Left lung (tissue), 10 donors: ENCODE results near the gene VWCE. TPM values are rescaled to one million over a fixed set of nuclear protein-coding genes. Genes with fewer than 3 reads are reported as not detected.

ENCODE experiments used
- ATAC-seq: fragments of 200-7000 bp; cut with Tn5 transposase; one replicate; pipeline ENCODE4 v1.9.1; 2020; ENCODE audit warnings: moderate library complexity
- DNase-seq, 4 donors: peaks; one replicate each; pipeline ENCODE4 v3.0.0-alpha.2; 2013 to 2020
- H3K27ac ChIP-seq, 2 donors: fragments of 200-600 bp; sonication (generic) in 1 of 2; one replicate each; pipeline versions ENCODE4 v1.5.0 to v1.8.0; 2020 to 2021
- H3K27me3 ChIP-seq, 2 donors: fragments of 200-600 bp; sonication (generic) in 1 of 2; one replicate each; pipeline versions ENCODE4 v1.5.0 to v1.8.0; 2020 to 2021
- H3K36me3 ChIP-seq, 2 donors: fragments of 200-600 bp; sonication (generic) in 1 of 2; one replicate each; pipeline versions ENCODE4 v1.5.0 to v1.8.0; 2020 to 2021
- H3K4me1 ChIP-seq, 2 donors: fragments of 200-600 bp; one replicate each; pipeline ENCODE4 v1.8.0; 2021
- H3K4me3 ChIP-seq, 2 donors: fragments of 200-600 bp; sonication (generic) in 1 of 2; one replicate each; pipeline versions ENCODE4 v1.5.0 to v1.8.0; 2020 to 2021; ENCODE audit warnings: mild to moderate bottlenecking in 1 of 2
- H3K9me3 ChIP-seq, 2 donors: fragments of 200-600 bp; sonication (generic) in 1 of 2; one replicate each; pipeline versions ENCODE4 v1.5.0 to v1.8.0; 2020 to 2021
- intact Hi-C, 2 donors: fragments of 100-400 bp; cut with DNase I; formaldehyde crosslinking; loops; one replicate each; pipeline versions ENCODE4 v1.11.2 to v1.14.2; 2022
- polyA plus RNA-seq, 6 donors: library from polyadenylated mRNA; unstranded; fragments of 120-200 nt; gene quantifications; one replicate each; pipeline ENCODE4 v1.2.1, GENCODE V29; 2013; ENCODE audit not compliant: insufficient read length in 6 of 6
- total RNA-seq, 2 donors: library from RNA; stranded (reverse); fragmentation: NEBNext Ultra II Directional; extraction: Animal tissue kit (Norgen Biotek cat#: 25700); gene quantifications; one replicate each; pipeline ENCODE4 v1.2.1, GENCODE V29; 2021
- TF ChIP-seq, protein P1 (sequence below), 2 donors: fragments of 200-600 bp; sonication (generic) in 1 of 2; IDR thresholded peaks; one replicate each; pipeline versions ENCODE4 v1.5.0 to v1.8.0; 2021; ENCODE audit warnings: antibody characterized with exemption in 2 of 2
- donor health status: DM: no; HTN: yes; CAD: no.
- donor health status: DM: no; HTN: no; CAD: no.

The VWCE gene
- total and polyA plus RNA-seq, 8 donors: 0.55 to 3.6 (median 1.8) TPM

DNA sequence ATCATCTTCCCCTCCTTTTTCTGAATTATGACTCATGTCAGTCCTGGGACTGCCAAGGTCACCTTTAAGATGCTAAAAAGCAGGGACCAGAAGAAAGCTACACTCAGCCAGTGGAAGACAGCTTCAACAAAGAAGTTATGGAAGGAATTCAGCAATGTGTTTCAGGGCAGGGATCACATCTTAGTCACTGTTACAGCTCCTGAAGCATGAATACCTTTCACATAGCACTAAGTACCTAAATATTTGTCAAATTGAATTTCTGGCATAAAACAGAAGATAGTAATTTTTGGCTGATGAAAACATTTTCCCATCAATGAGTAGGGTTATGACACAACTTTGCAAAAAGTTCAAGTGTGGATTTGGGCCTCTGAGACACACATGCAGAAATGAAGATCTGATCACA lies 32.6 kb upstream of the VWCE start:
- ATAC-seq (no peak), DNase-seq (no peak)
- H3K36me3 ChIP-seq: peaks cover 0 to 73% of the 10 kb centered on the region in 2 donors
- intact Hi-C loops: no loop called here
- H3K4me3 ChIP-seq: no peak overlapping the region
- H3K27ac ChIP-seq: no peak overlapping the region
- H3K27me3 ChIP-seq: no peaks in the 10 kb centered on the region
- no peaks in the 10 kb centered on the region for H3K9me3 ChIP-seq
- TF ChIP-seq, protein P1, sequence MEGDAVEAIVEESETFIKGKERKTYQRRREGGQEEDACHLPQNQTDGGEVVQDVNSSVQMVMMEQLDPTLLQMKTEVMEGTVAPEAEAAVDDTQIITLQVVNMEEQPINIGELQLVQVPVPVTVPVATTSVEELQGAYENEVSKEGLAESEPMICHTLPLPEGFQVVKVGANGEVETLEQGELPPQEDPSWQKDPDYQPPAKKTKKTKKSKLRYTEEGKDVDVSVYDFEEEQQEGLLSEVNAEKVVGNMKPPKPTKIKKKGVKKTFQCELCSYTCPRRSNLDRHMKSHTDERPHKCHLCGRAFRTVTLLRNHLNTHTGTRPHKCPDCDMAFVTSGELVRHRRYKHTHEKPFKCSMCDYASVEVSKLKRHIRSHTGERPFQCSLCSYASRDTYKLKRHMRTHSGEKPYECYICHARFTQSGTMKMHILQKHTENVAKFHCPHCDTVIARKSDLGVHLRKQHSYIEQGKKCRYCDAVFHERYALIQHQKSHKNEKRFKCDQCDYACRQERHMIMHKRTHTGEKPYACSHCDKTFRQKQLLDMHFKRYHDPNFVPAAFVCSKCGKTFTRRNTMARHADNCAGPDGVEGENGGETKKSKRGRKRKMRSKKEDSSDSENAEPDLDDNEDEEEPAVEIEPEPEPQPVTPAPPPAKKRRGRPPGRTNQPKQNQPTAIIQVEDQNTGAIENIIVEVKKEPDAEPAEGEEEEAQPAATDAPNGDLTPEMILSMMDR (IDR thresholded peaks at IDR 0.05): no peak
- peaks cover 6 to 20% of the 10 kb centered on the region in 2 donors for H3K4me1 ChIP-seq

DNA sequence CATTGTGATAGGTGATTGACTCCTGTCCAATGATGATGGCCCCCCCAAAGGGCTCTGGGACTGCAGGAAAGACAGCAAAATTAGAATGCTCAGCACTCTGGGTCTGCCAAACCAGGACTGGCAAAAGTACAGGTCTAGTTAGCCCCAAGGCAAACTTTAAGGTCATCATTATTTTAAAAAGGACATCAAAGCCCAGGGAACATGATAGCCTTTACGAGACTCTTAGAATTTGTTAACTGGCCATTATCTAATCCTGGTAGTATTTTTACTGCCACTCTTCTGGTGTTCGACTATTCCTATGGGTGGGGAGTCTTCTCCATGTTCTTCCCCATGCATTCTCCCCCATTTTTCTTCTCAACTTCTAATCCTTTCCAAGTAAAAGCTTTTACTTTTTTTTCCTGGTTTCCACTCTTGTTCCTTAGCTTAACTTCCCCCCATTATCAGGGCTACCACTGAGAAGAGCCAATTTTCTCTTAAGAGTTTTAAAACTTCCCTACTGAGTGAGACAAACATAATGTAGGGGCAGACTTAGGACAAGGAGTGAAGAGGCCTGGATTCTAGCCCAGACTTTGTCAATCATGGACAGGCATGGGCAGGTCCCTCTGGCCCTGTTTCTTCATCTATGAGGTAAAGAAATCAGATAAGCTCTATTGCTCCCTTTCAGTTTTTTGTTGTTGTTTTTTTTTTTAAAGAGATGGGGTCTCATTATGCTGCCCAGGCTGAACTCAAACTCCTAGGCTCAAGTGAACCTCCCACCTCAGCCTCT lies 30.7 kb upstream of the VWCE start:
- TF ChIP-seq, protein P1 (IDR thresholded peaks at IDR 0.05): no peak
- H3K27ac ChIP-seq: no peak overlapping the region
- H3K27me3 ChIP-seq: no peaks in the 10 kb centered on the region
- no peaks in the 10 kb centered on the region for H3K9me3 ChIP-seq
- peaks cover 0 to 4% of the 10 kb centered on the region in 2 donors for H3K4me1 ChIP-seq
- H3K36me3 ChIP-seq: peaks cover 0 to 91% of the 10 kb centered on the region in 2 donors
- intact Hi-C loops: no loop called here
- H3K4me3 ChIP-seq: no peak overlapping the region
- ATAC-seq (peak; percentile 76), DNase-seq (no peak)

DNA sequence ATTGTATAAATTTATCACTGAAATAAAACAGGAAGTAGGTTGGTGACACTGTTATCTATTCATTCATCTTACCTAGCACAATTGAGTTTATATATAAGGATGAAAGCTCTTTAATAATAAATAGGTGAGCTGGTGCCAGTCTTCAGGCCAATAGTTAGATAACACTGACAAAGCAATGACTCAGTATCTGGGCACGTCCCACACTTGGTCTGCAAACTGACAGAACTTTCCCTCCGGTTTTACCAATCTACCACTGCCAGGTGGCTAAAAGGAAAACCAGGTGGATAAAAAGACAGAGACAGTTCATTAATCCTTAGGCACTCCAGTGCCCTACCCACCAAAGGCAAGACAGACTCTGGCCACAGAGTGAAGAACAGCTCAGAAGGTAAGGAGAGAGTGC lies 20.1 kb upstream of the VWCE start:
- intact Hi-C loops: no loop called here
- Histone ChIP-seq H3K4me3 (no peak overlapping the region), H3K27me3 (no peaks in the 10 kb centered on the region), H3K9me3 (no peaks in the 10 kb centered on the region), H3K27ac (no peak overlapping the region), H3K4me1 (no peaks in the 10 kb centered on the region), H3K36me3 (peaks cover 5 to 100% of the 10 kb centered on the region in 2 donors)
- ATAC-seq (no peak), DNase-seq (no peak)
- TF ChIP-seq, protein P1 (IDR thresholded peaks at IDR 0.05): no peak

DNA sequence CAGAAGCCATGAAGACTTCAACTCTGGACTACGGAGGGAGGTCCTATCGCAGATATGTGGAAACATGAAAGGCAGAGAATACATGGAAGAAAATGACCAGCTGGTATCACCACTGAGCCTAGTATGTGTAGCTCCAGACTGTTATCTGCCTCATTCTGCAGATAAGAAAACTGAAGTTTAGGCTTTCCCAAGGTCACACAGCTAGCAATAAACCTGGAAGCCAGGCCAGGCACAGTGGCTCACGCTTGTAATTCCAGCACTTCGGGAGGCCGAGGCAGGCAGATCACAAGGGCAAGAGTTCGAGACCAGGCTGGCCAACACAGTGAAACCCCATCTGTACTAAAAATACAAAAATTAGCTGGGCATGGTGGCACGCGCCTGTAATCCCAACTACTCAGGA lies 15.6 kb upstream of the VWCE start:
- intact Hi-C loops: no loop called here
- Histone ChIP-seq H3K4me1 (no peaks in the 10 kb centered on the region), H3K4me3 (no peak overlapping the region), H3K9me3 (no peaks in the 10 kb centered on the region), H3K27me3 (no peaks in the 10 kb centered on the region), H3K36me3 (peaks cover 5 to 100% of the 10 kb centered on the region in 2 donors), H3K27ac (no peak overlapping the region)
- no peak for DNase-seq
- TF ChIP-seq, protein P1 (IDR thresholded peaks at IDR 0.05): no peak
- no peak for ATAC-seq

DNA sequence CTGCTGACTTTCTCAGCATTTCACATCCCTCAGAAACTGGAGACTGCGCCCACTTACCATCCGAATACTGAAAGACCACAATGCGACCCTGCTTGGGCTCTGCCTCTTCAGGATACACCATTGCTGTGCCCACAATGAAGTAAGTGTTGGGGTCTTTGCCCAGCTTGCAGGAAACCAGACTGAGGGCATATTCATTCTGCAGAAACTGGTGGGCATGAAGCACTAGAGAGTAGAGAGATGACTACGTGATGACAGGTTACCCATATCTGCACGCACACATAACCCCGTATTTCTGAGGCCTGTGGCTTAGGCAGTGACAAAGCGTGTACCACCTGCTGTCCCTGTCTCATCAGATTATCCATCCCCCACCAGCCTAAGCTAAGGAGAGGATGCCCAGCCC lies 14.6 kb upstream of the VWCE start:
- Histone ChIP-seq H3K9me3 (no peaks in the 10 kb centered on the region), H3K4me3 (no peak overlapping the region), H3K36me3 (peaks cover 5 to 100% of the 10 kb centered on the region in 2 donors), H3K27ac (no peak overlapping the region), H3K27me3 (no peaks in the 10 kb centered on the region), H3K4me1 (no peaks in the 10 kb centered on the region)
- ATAC-seq (no peak), DNase-seq (no peak)
- intact Hi-C loops: no loop called here
- TF ChIP-seq, protein P1 (IDR thresholded peaks at IDR 0.05): no peak
